Neuronal stem cell (in vitro differentiated cells): ENCODE results near the gene PRCD.

Experiments
- DNase-seq: peaks from one replicate; pipeline ENCODE4 v3.0.0-alpha.2; 2013; ENCODE audit warnings: low spot score
- H2AFZ ChIP-seq: one replicate; pipeline ENCODE4 v1.6.1; 2013; ENCODE audit warnings: mild to moderate bottlenecking, low read length, inconsistent platforms
- H2AK5ac ChIP-seq: 2 replicates; pipeline ENCODE4 v1.6.1; 2013; ENCODE audit warnings: low read depth, mild to moderate bottlenecking, inconsistent platforms, low read length, moderate library complexity, mixed read lengths
- H2BK120ac ChIP-seq: 2 replicates; pipeline ENCODE4 v1.6.1; 2013; ENCODE audit warnings: low read depth, mild to moderate bottlenecking, inconsistent platforms, low read length, moderate library complexity, mixed read lengths
- H2BK12ac ChIP-seq: one replicate; pipeline ENCODE4 v1.6.1; 2013; ENCODE audit warnings: low read length, inconsistent platforms
- H2BK15ac ChIP-seq: 2 replicates; pipeline ENCODE4 v1.6.1; 2013; ENCODE audit warnings: mild to moderate bottlenecking, low read length, inconsistent platforms, mixed read lengths
- H2BK5ac ChIP-seq: one replicate; pipeline ENCODE4 v1.6.1; 2013; ENCODE audit warnings: inconsistent platforms, mild to moderate bottlenecking, low read length, moderate library complexity
- H3K14ac ChIP-seq: one replicate; pipeline ENCODE4 v1.6.1; 2013; ENCODE audit warnings: low read length, inconsistent platforms
- H3K18ac ChIP-seq: 2 replicates; pipeline ENCODE4 v1.6.1; 2013; ENCODE audit warnings: low read length, inconsistent platforms
- H3K23ac ChIP-seq: 2 replicates; pipeline ENCODE4 v1.6.1; 2013; ENCODE audit warnings: low read depth, mild to moderate bottlenecking, mixed read lengths, low read length, inconsistent platforms; ENCODE audit not compliant: poor library complexity
- H3K27ac ChIP-seq: replicated peaks from 3 replicates; pipeline ENCODE4 v1.5.1; 2013; ENCODE audit warnings: low read length, inconsistent platforms
- H3K27me3 ChIP-seq, 3 experiments: 2 replicates each; pipeline ENCODE4 v1.6.1; 2013; ENCODE audit warnings: low read length in 3 of 3, mild to moderate bottlenecking in 2 of 3, inconsistent platforms in 1 of 3, low read depth in 1 of 3, mixed read lengths in 1 of 3, moderate library complexity in 1 of 3; ENCODE audit not compliant: control insufficient read depth in 3 of 3, insufficient read depth in 3 of 3
- H3K36me3 ChIP-seq, 2 donors: replicated peaks in 1 of 2; 2 replicates each; pipeline ENCODE4 v1.6.1; 2013; ENCODE audit warnings: low read length in 2 of 2; ENCODE audit not compliant: control insufficient read depth in 2 of 2, insufficient read depth in 2 of 2
- H3K4ac ChIP-seq: 2 replicates; pipeline ENCODE4 v1.6.1; 2013; ENCODE audit warnings: inconsistent platforms, mild to moderate bottlenecking, low read length, moderate library complexity
- H3K4me1 ChIP-seq, 2 donors: 1 replicate in 1 of 2; 2 replicates in 1 of 2; pipeline ENCODE4 v1.6.1; 2013; ENCODE audit warnings: low read length in 2 of 2, low read depth in 1 of 2; ENCODE audit not compliant: control insufficient read depth in 2 of 2, insufficient read depth in 1 of 2
- H3K4me2 ChIP-seq: one replicate; pipeline ENCODE4 v1.6.1; 2013; ENCODE audit warnings: mild to moderate bottlenecking, low read length, inconsistent platforms; ENCODE audit not compliant: insufficient read depth, poor library complexity, severe bottlenecking
- H3K4me3 ChIP-seq, 2 donors: 2 replicates each; pipeline ENCODE4 v1.5.1; 2013; ENCODE audit warnings: low read length in 2 of 2, mild to moderate bottlenecking in 2 of 2, inconsistent platforms in 1 of 2, moderate library complexity in 1 of 2
- H3K79me1 ChIP-seq: one replicate; pipeline ENCODE4 v1.6.1; 2013; ENCODE audit warnings: low read depth, mild to moderate bottlenecking, inconsistent platforms, low read length, moderate library complexity
- H3K9ac ChIP-seq: one replicate; pipeline ENCODE4 v1.6.1; 2013; ENCODE audit warnings: mild to moderate bottlenecking, low read depth, low read length, inconsistent platforms; ENCODE audit not compliant: poor library complexity
- H3K9me3 ChIP-seq, 2 donors: replicated peaks in 1 of 2; 2 replicates each; pipeline versions ENCODE3 to v1.6.1; 2013; ENCODE audit warnings: low read length in 2 of 2, mild to moderate bottlenecking in 2 of 2, inconsistent platforms in 1 of 2, low read depth in 1 of 2, mixed read lengths in 1 of 2, moderate library complexity in 1 of 2; ENCODE audit not compliant: control insufficient read depth in 2 of 2, insufficient read depth in 1 of 2
- H4K8ac ChIP-seq: one replicate; pipeline ENCODE4 v1.6.1; 2013; ENCODE audit warnings: low read depth, mild to moderate bottlenecking, inconsistent platforms, low read length, moderate library complexity
- H4K91ac ChIP-seq: one replicate; pipeline ENCODE4 v1.6.1; 2013; ENCODE audit warnings: low read length, low read depth, mild to moderate bottlenecking, inconsistent platforms; ENCODE audit not compliant: poor library complexity
- WGBS, 2 donors: extraction: QIAGEN DNeasy Blood & Tissue Kit; methylation state at CpG; one replicate each; pipeline ENCODE4 v1.1.7; 2013; ENCODE audit warnings: missing lambda C conversion rate in 2 of 2, mixed read lengths in 1 of 2; ENCODE audit not compliant: insufficient read length in 2 of 2, insufficient replicate concordance in 1 of 2; ENCODE audit errors: extremely low coverage in 2 of 2; 5-methylcytosine and 5-hydroxymethylcytosine counted together

The PRCD gene

GRCh38 chr17:76575570-76575969 is 35.7 kb downstream of the PRCD start:
- Histone ChIP-seq H3K27ac (no peak overlapping the region), H2BK15ac (no peak overlapping the region), H3K79me1 (no peaks in the 10 kb centered on the region), H3K14ac (no peak overlapping the region), H3K36me3 (no peaks in the 10 kb centered on the region), H3K9me3 (no peaks in the 10 kb centered on the region), H3K18ac (no peak overlapping the region), H3K9ac (no peak overlapping the region), H2BK12ac (no peak overlapping the region), H3K27me3 (peaks cover 0 to 10% (median 2%) of the 10 kb centered on the region in 3 experiments), H3K4me3 (no peak overlapping the region), H2BK120ac (no peak overlapping the region), H2AK5ac (no peak overlapping the region), H2BK5ac (no peak overlapping the region), H3K4me2 (no peak overlapping the region), H3K4me1 (peaks cover 0 to 2% of the 10 kb centered on the region in 2 donors), H4K91ac (no peak overlapping the region), H4K8ac (no peak overlapping the region), H3K23ac (no peak overlapping the region), H3K4ac (no peak overlapping the region), H2AFZ (no peak overlapping the region)
- DNase-seq: no peak
- no CpG with 5 or more reads among the region's 5 CpGs for WGBS, 2 donors

GRCh38 chr17:76576189-76576588 is 36.3 kb downstream of the PRCD start:
- no peak overlapping the region for H3K4me2 ChIP-seq
- H2BK12ac ChIP-seq: no peak overlapping the region
- H2AFZ ChIP-seq: no peak overlapping the region
- H2BK15ac ChIP-seq: no peak overlapping the region
- no peak overlapping the region for H3K18ac ChIP-seq
- H4K91ac ChIP-seq: no peak overlapping the region
- DNase-seq: no peak
- H3K79me1 ChIP-seq: no peaks in the 10 kb centered on the region
- WGBS, 2 donors: 100% methylated on average over 2 of the region's 9 CpGs; no CpG with 5 or more reads in 1 of the 2 donors
- H3K4me1 ChIP-seq: peaks cover 3 to 7% of the 10 kb centered on the region in 2 donors
- no peak overlapping the region for H3K23ac ChIP-seq
- no peak overlapping the region for H2BK5ac ChIP-seq
- no peak overlapping the region for H3K4ac ChIP-seq
- no peak overlapping the region for H4K8ac ChIP-seq
- H3K27me3 ChIP-seq: peaks cover 0 to 15% (median 2%) of the 10 kb centered on the region in 3 experiments
- H3K9ac ChIP-seq: no peak overlapping the region
- H2AK5ac ChIP-seq: no peak overlapping the region
- H3K27ac ChIP-seq: no peak overlapping the region
- H3K9me3 ChIP-seq: no peaks in the 10 kb centered on the region
- no peak overlapping the region for H3K4me3 ChIP-seq
- no peaks in the 10 kb centered on the region for H3K36me3 ChIP-seq
- H2BK120ac ChIP-seq: no peak overlapping the region
- H3K14ac ChIP-seq: no peak overlapping the region

- Histone ChIP-seq H3K4ac (no peak overlapping the region), H3K9ac (no peak overlapping the region), H3K27me3 (peaks cover 0 to 29% (median 5%) of the 10 kb centered on the region in 3 experiments), H3K27ac (no peak overlapping the region), H3K4me2 (no peak overlapping the region), H3K23ac (no peak overlapping the region), H3K18ac (no peak overlapping the region), H4K8ac (no peak overlapping the region), H3K36me3 (no peaks in the 10 kb centered on the region), H3K79me1 (no peaks in the 10 kb centered on the region), H2BK12ac (no peak overlapping the region), H3K4me1 (peaks cover 3 to 12% of the 10 kb centered on the region in 2 donors), H2BK120ac (no peak overlapping the region), H4K91ac (no peak overlapping the region), H2BK15ac (no peak overlapping the region), H3K14ac (no peak overlapping the region), H2BK5ac (no peak overlapping the region), H3K9me3 (no peaks in the 10 kb centered on the region), H2AK5ac (no peak overlapping the region), H3K4me3 (no peak overlapping the region), H2AFZ (no peak overlapping the region)
- no CpG with 5 or more reads among the region's 7 CpGs for WGBS, 2 donors
- no peak for DNase-seq
These were observed 38.0 kb downstream of the PRCD start for GRCh38 chr17:76577876-76578275.

GRCh38 chr17:76578376-76578775 is 38.5 kb downstream of the PRCD start:
- WGBS, 2 donors: no CpG with 5 or more reads among the region's 5 CpGs
- Histone ChIP-seq H3K23ac (no peak overlapping the region), H3K27ac (no peak overlapping the region), H3K4ac (no peak overlapping the region), H2AK5ac (no peak overlapping the region), H3K14ac (no peak overlapping the region), H2BK12ac (no peak overlapping the region), H2BK120ac (no peak overlapping the region), H2AFZ (no peak overlapping the region), H3K36me3 (no peaks in the 10 kb centered on the region), H3K18ac (no peak overlapping the region), H3K9me3 (no peaks in the 10 kb centered on the region), H3K4me3 (no peak overlapping the region), H3K4me2 (no peak overlapping the region), H2BK5ac (no peak overlapping the region), H3K79me1 (no peaks in the 10 kb centered on the region), H3K27me3 (peaks cover 0 to 33% (median 6%) of the 10 kb centered on the region in 3 experiments), H4K8ac (no peak overlapping the region), H2BK15ac (no peak overlapping the region), H3K4me1 (peaks cover 3 to 12% of the 10 kb centered on the region in 2 donors), H3K9ac (no peak overlapping the region), H4K91ac (no peak overlapping the region)
- no peak for DNase-seq
